SU-DHL-6 (cell line): ENCODE results near the gene CAGE1.

ENCODE experiments used
- H2AFZ ChIP-seq: fragments of 200-600 bp; sonication (generic); 2 replicates; pipeline ENCODE4 v1.6.1; 2014; ENCODE audit warnings: low read depth, mild to moderate bottlenecking, moderate library complexity, mixed read lengths, antibody characterized with exemption, low read length; ENCODE audit not compliant: severe bottlenecking
- H3F3A ChIP-seq: fragments of 200-600 bp; shearing (Covaris generic); 2 replicates; pipeline ENCODE4 v1.6.0; 2016; ENCODE audit warnings: antibody characterized with exemption, mild to moderate bottlenecking; ENCODE audit not compliant: insufficient read depth
- H3K27ac ChIP-seq: fragments of 200-600 bp; sonication (generic); 2 replicates; pipeline ENCODE4 v1.5.1; 2016; ENCODE audit warnings: low read depth, mild to moderate bottlenecking, low read length, moderate library complexity, mixed read lengths
- H3K27me3 ChIP-seq: fragments of 200-600 bp; sonication (generic), shearing (Covaris generic); 2 replicates; pipeline ENCODE4 v1.6.0; 2014; ENCODE audit warnings: mild to moderate bottlenecking, low read length
- H3K36me3 ChIP-seq: fragments of 200-600 bp; sonication (generic); 2 replicates; pipeline ENCODE4 v1.6.1; 2014; ENCODE audit warnings: mild to moderate bottlenecking, low read length, mixed read lengths
- H3K4me2 ChIP-seq: fragments of 300-600, 200-600 bp; shearing (Covaris generic), sonication (generic); 2 replicates; pipeline ENCODE4 v1.6.0; 2014; ENCODE audit warnings: low read length, low read depth, mild to moderate bottlenecking; ENCODE audit not compliant: poor library complexity, severe bottlenecking
- H3K4me3 ChIP-seq: fragments of 200-600 bp; sonication (generic); 2 replicates; pipeline ENCODE4 v1.5.1; 2014; ENCODE audit warnings: antibody characterized with exemption, low read length, mild to moderate bottlenecking, mixed read lengths; ENCODE audit not compliant: insufficient read depth, poor library complexity, severe bottlenecking
- H3K79me2 ChIP-seq: fragments of 200-600 bp; sonication (generic); 2 replicates; pipeline ENCODE4 v1.6.1; 2014; ENCODE audit warnings: mild to moderate bottlenecking, low read length, moderate library complexity; ENCODE audit not compliant: insufficient read depth
- H3K9ac ChIP-seq: fragments of 200-600 bp; sonication (generic); 2 replicates; pipeline ENCODE4 v1.7.0; 2014; ENCODE audit warnings: mild to moderate bottlenecking, low read length
- H3K9me2 ChIP-seq: fragments of 200-600 bp; sonication (generic); replicated peaks from 2 replicates; pipeline ENCODE4 v1.6.1; 2014; ENCODE audit warnings: low read length; ENCODE audit not compliant: insufficient read depth
- H3K9me3 ChIP-seq: fragments of 200-600 bp; sonication (generic); 2 replicates; pipeline ENCODE4 v1.6.1; 2014; ENCODE audit warnings: low read length, mixed read lengths; ENCODE audit not compliant: insufficient read depth
- H4K20me1 ChIP-seq: fragments of 200-600 bp; sonication (generic); 2 replicates; pipeline ENCODE4 v1.6.1; 2014; ENCODE audit warnings: low read depth, mild to moderate bottlenecking, antibody characterized with exemption, low read length, moderate library complexity, mixed read lengths
- EZH2phosphoT487 ChIP-seq: fragments of 200-600 bp; sonication (generic), shearing (Covaris generic); conservative IDR thresholded peaks from 2 replicates; pipeline ENCODE4 v1.6.1; 2018; ENCODE audit warnings: mild to moderate bottlenecking, antibody characterized with exemption, low read length, moderate library complexity, mixed read lengths
- TF ChIP-seq, protein P1 (sequence below): fragments of 200-600 bp; sonication (generic); IDR thresholded peaks from one replicate; pipeline ENCODE4 v1.5.1; 2017; ENCODE audit warnings: antibody characterized with exemption, mild to moderate bottlenecking, low read length, moderate library complexity; ENCODE audit not compliant: insufficient read depth, poor library complexity, severe bottlenecking

CAGE1 gene

GRCh38 chr6:7307533-7307932 is 82.0 kb downstream of the CAGE1 start:
- Histone ChIP-seq H3K27me3 (no peaks in the 10 kb centered on the region), H3K79me2 (peaks cover 85% of the 10 kb centered on the region), H3K27ac (no peak overlapping the region), H4K20me1 (peaks cover 42% of the 10 kb centered on the region), H2AFZ (no peak overlapping the region), H3K36me3 (peaks cover 52% of the 10 kb centered on the region), H3K9ac (no peak overlapping the region), H3F3A (no peaks in the 10 kb centered on the region), H3K9me3 (no peaks in the 10 kb centered on the region), H3K4me2 (no peak overlapping the region), H3K4me3 (no peak overlapping the region), H3K9me2 (no peaks in the 10 kb centered on the region)
- TF ChIP-seq, protein P1, sequence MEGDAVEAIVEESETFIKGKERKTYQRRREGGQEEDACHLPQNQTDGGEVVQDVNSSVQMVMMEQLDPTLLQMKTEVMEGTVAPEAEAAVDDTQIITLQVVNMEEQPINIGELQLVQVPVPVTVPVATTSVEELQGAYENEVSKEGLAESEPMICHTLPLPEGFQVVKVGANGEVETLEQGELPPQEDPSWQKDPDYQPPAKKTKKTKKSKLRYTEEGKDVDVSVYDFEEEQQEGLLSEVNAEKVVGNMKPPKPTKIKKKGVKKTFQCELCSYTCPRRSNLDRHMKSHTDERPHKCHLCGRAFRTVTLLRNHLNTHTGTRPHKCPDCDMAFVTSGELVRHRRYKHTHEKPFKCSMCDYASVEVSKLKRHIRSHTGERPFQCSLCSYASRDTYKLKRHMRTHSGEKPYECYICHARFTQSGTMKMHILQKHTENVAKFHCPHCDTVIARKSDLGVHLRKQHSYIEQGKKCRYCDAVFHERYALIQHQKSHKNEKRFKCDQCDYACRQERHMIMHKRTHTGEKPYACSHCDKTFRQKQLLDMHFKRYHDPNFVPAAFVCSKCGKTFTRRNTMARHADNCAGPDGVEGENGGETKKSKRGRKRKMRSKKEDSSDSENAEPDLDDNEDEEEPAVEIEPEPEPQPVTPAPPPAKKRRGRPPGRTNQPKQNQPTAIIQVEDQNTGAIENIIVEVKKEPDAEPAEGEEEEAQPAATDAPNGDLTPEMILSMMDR, result no peak
- TF ChIP-seq EZH2phosphoT487, result no peak

DNA sequence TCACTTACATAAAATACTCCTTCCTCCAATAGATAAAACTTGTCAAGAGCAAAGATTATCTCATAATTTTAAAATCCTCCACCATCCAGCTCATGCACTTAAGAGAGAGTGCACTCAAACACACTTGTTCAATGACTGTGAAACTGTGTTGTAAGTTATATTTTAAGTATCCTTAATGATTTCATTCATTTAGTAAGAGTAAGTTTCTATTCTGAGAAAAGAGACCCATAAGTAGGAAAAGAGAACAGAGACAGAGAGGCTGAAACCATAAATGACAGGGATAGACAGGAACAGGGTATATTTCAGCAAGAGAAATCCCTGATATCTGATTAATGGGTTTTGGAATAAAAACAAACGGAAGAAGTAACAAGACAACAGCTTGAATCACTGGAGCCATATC is 84.7 kb downstream of the CAGE1 start:
- Histone ChIP-seq H3K9me2 (no peaks in the 10 kb centered on the region), H3K36me3 (peaks cover 65% of the 10 kb centered on the region), H3K9ac (no peak overlapping the region), H3F3A (no peaks in the 10 kb centered on the region), H3K27me3 (no peaks in the 10 kb centered on the region), H3K9me3 (no peaks in the 10 kb centered on the region), H4K20me1 (peaks cover 31% of the 10 kb centered on the region), H3K27ac (no peak overlapping the region), H2AFZ (no peak overlapping the region), H3K4me2 (no peak overlapping the region), H3K4me3 (no peak overlapping the region), H3K79me2 (peaks cover 63% of the 10 kb centered on the region)
- no peak for TF ChIP-seq EZH2phosphoT487
- TF ChIP-seq, protein P1, result no peak

DNA sequence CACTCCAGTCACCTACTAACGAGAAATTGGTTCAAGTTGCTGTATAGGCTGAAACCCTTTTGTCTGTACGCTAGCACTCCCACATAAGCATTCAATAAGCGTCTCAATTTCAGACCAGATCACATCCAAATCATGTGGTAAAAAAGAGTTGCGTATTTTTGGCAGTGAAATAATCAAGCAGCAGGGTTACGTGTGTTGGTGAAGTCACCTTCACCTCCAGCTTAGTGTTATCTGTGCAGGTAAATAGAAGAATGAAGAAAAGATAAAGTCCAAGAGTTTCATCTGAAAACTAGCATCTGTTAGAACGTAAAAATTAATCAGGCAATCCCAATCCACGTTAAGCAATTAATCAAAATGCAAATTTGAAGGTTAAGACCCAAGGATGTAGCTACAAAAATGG is 87.8 kb downstream of the CAGE1 start:
- Histone ChIP-seq H3K9me2 (no peaks in the 10 kb centered on the region), H3F3A (no peaks in the 10 kb centered on the region), H4K20me1 (peaks cover 23% of the 10 kb centered on the region), H3K4me3 (no peak overlapping the region), H3K4me2 (no peak overlapping the region), H3K27me3 (no peaks in the 10 kb centered on the region), H3K36me3 (peaks cover 68% of the 10 kb centered on the region), H2AFZ (no peak overlapping the region), H3K27ac (no peak overlapping the region), H3K79me2 (peaks cover 34% of the 10 kb centered on the region), H3K9me3 (no peaks in the 10 kb centered on the region), H3K9ac (no peak overlapping the region)
- TF ChIP-seq, protein P1, result no peak
- no peak for TF ChIP-seq EZH2phosphoT487

DNA sequence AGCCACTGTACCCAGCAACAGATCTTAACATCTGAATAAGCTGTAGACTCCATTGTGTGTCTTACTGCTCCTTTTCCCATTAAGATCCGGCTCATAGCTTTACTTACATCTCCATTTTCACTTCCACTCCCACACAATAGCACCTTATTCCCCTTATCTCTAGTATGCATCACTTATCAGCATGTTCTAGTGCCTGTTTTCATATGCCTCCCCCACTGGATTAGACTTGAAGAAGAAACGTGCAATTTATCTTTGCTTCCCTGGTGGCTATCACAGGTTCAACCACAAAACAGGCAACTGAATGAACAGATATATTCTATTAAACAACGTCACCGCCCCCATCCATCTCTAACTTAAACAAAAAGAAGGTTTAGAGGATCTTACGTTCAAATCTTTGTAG is 88.6 kb downstream of the CAGE1 start:
- Histone ChIP-seq H3K36me3 (peaks cover 76% of the 10 kb centered on the region), H3K4me3 (no peak overlapping the region), H3F3A (no peaks in the 10 kb centered on the region), H3K4me2 (no peak overlapping the region), H3K27me3 (no peaks in the 10 kb centered on the region), H3K27ac (no peak overlapping the region), H3K9ac (no peak overlapping the region), H3K9me2 (no peaks in the 10 kb centered on the region), H2AFZ (no peak overlapping the region), H3K9me3 (no peaks in the 10 kb centered on the region), H3K79me2 (peaks cover 29% of the 10 kb centered on the region), H4K20me1 (peaks cover 23% of the 10 kb centered on the region)
- TF ChIP-seq, protein P1, result no peak
- TF ChIP-seq EZH2phosphoT487, result no peak
